HepG2 (cell line): Measurements from ENCODE around the gene GSS.

Experiments used
- CHD2 ChIP-seq: IDR thresholded peaks from 2 replicates; pipeline ENCODE4 v1.6.1; 2011; ENCODE audit warnings: low read depth, low read length, improper control_type of control experiment
- EZH2 ChIP-seq: conservative IDR thresholded peaks from 2 replicates; pipeline ENCODE4 v1.6.1; 2012; ENCODE audit warnings: mild to moderate bottlenecking, low read depth, low read length, moderate library complexity
- FOXM1 ChIP-seq: sonication (generic); formaldehyde crosslinking; IDR thresholded peaks from 2 replicates; pipeline ENCODE4 v1.5.0; 2020; ENCODE audit warnings: missing genetic modification reagents
- HNF4G ChIP-seq, 2 experiments: sonication (generic) in 1 of 2; formaldehyde crosslinking in 1 of 2; IDR thresholded peaks; 2 replicates each; pipeline versions ENCODE4 v1.4.0 to v1.6.1; 2011 to 2020; ENCODE audit warnings: borderline replicate concordance in 2 of 2, low read depth in 2 of 2, mild to moderate bottlenecking in 2 of 2, low read length in 1 of 2, missing genetic modification reagents in 1 of 2, moderate library complexity in 1 of 2
- PAX8 ChIP-seq: sonication (generic); formaldehyde crosslinking; IDR thresholded peaks from 2 replicates; pipeline ENCODE4 v1.8.0; 2022; ENCODE audit warnings: mild to moderate bottlenecking, missing genetic modification reagents, borderline replicate concordance
- RAD21 ChIP-seq: fragments of 450-650 bp; formaldehyde crosslinking; IDR thresholded peaks from 2 replicates; pipeline ENCODE4 v1.5.0; 2020; ENCODE audit warnings: mild to moderate bottlenecking
- ZIK1 ChIP-seq: sonication (generic); formaldehyde crosslinking; IDR thresholded peaks from 2 replicates; pipeline ENCODE4 v1.5.0; 2020; ENCODE audit warnings: mild to moderate bottlenecking, low read depth, missing genetic modification reagents, borderline replicate concordance
- TF ChIP-seq, protein P1 (sequence below): sonication (generic); formaldehyde crosslinking; IDR thresholded peaks from 2 replicates; pipeline ENCODE4 v1.5.0; 2020; ENCODE audit warnings: mild to moderate bottlenecking, missing genetic modification reagents
- TF ChIP-seq, protein P2 (sequence below): sonication (generic); formaldehyde crosslinking; conservative IDR thresholded peaks from 2 replicates; pipeline ENCODE4 v1.4.0; 2020; ENCODE audit warnings: missing genetic modification reagents
- TF ChIP-seq, protein P3 (sequence below): sonication (generic); formaldehyde crosslinking; IDR thresholded peaks from 2 replicates; pipeline ENCODE4 v1.5.0; 2020; ENCODE audit warnings: mild to moderate bottlenecking, missing genetic modification reagents, moderate library complexity
- TF ChIP-seq, protein P4 (sequence below): sonication (generic); formaldehyde crosslinking; IDR thresholded peaks from 2 replicates; pipeline ENCODE4 v1.4.0; 2020; ENCODE audit warnings: missing genetic modification reagents

DNA sequence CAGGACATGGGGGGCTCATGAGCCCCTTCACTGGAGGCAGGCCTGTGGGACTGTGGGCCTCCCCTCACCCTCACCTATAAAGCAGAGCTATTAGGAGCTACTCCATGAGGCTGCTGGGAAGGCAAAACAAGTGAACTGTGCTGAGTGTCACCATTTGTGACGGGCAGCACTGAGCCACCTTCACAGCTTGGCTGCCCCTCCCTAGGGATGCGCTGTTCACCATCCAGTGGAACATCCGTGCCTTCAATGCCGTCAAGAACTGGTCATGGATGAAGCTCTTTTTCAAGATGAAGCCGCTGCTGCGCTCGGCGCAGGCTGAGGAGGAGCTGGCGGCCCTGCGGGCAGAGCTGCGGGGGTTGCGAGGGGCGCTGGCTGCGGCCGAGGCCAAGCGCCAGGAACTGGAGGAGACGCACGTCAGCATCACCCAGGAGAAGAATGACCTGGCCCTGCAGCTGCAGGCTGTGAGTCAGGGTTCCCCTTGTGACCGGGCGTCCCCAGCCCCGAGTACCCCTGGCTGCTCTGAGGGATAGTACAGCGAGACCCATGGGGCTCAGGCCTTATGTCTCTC lies 38.4 kb upstream of the GSS start:
- TF ChIP-seq RAD21 (CRISPR knock-in tag) (no peak), CHD2 (no peak), FOXM1 (CRISPR knock-in tag) (no peak), ZIK1 (CRISPR knock-in tag) (no peak), PAX8 (CRISPR knock-in tag) (no peak), EZH2 (no peak), HNF4G (IDR thresholded peaks at IDR 0.05; ENCODE audit: borderline replicate concordance, low read depth, low read length) (no peak), HNF4G (CRISPR knock-in tag; IDR thresholded peaks at IDR 0.05; ENCODE audit: borderline replicate concordance, low read depth) (no peak)
- TF ChIP-seq, protein P1, sequence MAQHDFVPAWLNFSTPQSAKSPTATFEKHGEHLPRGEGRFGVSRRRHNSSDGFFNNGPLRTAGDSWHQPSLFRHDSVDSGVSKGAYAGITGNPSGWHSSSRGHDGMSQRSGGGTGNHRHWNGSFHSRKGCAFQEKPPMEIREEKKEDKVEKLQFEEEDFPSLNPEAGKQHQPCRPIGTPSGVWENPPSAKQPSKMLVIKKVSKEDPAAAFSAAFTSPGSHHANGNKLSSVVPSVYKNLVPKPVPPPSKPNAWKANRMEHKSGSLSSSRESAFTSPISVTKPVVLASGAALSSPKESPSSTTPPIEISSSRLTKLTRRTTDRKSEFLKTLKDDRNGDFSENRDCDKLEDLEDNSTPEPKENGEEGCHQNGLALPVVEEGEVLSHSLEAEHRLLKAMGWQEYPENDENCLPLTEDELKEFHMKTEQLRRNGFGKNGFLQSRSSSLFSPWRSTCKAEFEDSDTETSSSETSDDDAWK (CRISPR knock-in tag), result no peak
- TF ChIP-seq, protein P2, sequence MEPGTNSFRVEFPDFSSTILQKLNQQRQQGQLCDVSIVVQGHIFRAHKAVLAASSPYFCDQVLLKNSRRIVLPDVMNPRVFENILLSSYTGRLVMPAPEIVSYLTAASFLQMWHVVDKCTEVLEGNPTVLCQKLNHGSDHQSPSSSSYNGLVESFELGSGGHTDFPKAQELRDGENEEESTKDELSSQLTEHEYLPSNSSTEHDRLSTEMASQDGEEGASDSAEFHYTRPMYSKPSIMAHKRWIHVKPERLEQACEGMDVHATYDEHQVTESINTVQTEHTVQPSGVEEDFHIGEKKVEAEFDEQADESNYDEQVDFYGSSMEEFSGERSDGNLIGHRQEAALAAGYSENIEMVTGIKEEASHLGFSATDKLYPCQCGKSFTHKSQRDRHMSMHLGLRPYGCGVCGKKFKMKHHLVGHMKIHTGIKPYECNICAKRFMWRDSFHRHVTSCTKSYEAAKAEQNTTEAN (CRISPR knock-in tag), result no peak
- TF ChIP-seq, protein P3, sequence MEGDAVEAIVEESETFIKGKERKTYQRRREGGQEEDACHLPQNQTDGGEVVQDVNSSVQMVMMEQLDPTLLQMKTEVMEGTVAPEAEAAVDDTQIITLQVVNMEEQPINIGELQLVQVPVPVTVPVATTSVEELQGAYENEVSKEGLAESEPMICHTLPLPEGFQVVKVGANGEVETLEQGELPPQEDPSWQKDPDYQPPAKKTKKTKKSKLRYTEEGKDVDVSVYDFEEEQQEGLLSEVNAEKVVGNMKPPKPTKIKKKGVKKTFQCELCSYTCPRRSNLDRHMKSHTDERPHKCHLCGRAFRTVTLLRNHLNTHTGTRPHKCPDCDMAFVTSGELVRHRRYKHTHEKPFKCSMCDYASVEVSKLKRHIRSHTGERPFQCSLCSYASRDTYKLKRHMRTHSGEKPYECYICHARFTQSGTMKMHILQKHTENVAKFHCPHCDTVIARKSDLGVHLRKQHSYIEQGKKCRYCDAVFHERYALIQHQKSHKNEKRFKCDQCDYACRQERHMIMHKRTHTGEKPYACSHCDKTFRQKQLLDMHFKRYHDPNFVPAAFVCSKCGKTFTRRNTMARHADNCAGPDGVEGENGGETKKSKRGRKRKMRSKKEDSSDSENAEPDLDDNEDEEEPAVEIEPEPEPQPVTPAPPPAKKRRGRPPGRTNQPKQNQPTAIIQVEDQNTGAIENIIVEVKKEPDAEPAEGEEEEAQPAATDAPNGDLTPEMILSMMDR (CRISPR knock-in tag), result no peak
- TF ChIP-seq, protein P4, sequence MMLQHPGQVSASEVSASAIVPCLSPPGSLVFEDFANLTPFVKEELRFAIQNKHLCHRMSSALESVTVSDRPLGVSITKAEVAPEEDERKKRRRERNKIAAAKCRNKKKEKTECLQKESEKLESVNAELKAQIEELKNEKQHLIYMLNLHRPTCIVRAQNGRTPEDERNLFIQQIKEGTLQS (CRISPR knock-in tag), result no peak
